ENCODE measurements around the gene OSBPL2. TPM values are rescaled to one million over a fixed set of nuclear protein-coding genes. Genes with fewer than 3 reads are reported as not detected.

The OSBPL2 gene
- total and polyA plus RNA-seq, 4 donors, result 9.9 to 19.7 (median 12.3) TPM

DNA sequence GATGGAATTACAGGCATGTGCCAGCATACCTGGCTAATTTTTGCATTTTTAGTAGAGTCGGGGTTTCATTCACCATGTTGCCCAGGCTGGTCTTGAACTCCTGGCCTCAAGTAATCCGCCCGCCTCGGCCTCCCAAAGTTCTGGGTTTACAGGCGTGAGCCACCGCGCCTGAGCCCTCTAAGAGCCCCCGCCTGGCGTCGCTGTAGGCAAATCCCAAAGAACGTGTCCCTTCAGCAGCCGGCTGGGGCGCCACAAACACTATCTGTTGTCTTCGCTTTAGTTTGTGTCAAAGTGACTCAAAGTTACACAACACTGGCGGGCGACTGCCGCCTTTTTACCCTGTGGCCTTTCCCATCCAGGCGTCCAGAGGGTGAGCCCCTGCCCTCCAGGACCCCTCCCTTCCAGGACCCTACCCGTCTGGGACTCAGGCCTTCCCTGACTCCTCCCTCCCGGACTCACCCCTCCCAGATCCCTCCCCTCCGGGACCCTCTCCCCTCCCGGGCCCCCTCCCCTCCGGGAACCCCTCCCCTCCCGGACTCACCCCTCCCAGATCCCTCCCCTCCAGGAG is 63.5 kb downstream of the OSBPL2 start (continued):
- TF ChIP-seq CTCF (IDR thresholded peaks at IDR 0.05; ENCODE audit: low read depth, low read length, missing input control), result peak; percentile 92
- peak; percentile 59 for TF ChIP-seq NR2F2 (IDR thresholded peaks at IDR 0.05)
- TF ChIP-seq RAD21 (IDR thresholded peaks at IDR 0.05), result peak; percentile 87 to 90
- TF ChIP-seq JUND (IDR thresholded peaks at IDR 0.05), result peak in 1 of 2 donors; percentile 30

GRCh38 chr20:62302341-62303061 is 64.2 kb downstream of the OSBPL2 start, which contains the start of gene ADRM1:
Gene ADRM1 (plus strand): TSS chr20:62302997. CDS start chr20:62303569, 572 bp downstream.
- DNase-seq (ENCODE audit: low spot score), result peak; percentile 97
- H3K36me3 ChIP-seq (ENCODE audit: control insufficient read depth in 4 of 4, insufficient read depth in 3 of 4, low read depth in 1 of 4, low read length in 3 of 4), result peaks cover 8 to 21% (median 17%) of the 10 kb centered on the region in 4 donors
- TF ChIP-seq YY1 (IDR thresholded peaks at IDR 0.05) (peak; percentile 19), SP1 (IDR thresholded peaks at IDR 0.05) (peak; percentile 82), HNF4A (conservative IDR thresholded peaks at IDR 0.05) (peak in 1 of 2 donors; percentile 9), RAD21 (IDR thresholded peaks at IDR 0.05) (peak; percentile 68 to 77), GABPA (IDR thresholded peaks at IDR 0.05 in 1 of 2, conservative IDR thresholded peaks at IDR 0.05 in 1 of 2) (peak; percentile 83 to 95), CTCF (IDR thresholded peaks at IDR 0.05; ENCODE audit: low read depth, low read length, missing input control) (peak; percentile 86), REST (IDR thresholded peaks at IDR 0.05) (no peak), EGR1 (IDR thresholded peaks at IDR 0.05; ENCODE audit: low read depth in 2 of 2) (peak; percentile 98 to 100)
- TF ChIP-seq, protein P1, sequence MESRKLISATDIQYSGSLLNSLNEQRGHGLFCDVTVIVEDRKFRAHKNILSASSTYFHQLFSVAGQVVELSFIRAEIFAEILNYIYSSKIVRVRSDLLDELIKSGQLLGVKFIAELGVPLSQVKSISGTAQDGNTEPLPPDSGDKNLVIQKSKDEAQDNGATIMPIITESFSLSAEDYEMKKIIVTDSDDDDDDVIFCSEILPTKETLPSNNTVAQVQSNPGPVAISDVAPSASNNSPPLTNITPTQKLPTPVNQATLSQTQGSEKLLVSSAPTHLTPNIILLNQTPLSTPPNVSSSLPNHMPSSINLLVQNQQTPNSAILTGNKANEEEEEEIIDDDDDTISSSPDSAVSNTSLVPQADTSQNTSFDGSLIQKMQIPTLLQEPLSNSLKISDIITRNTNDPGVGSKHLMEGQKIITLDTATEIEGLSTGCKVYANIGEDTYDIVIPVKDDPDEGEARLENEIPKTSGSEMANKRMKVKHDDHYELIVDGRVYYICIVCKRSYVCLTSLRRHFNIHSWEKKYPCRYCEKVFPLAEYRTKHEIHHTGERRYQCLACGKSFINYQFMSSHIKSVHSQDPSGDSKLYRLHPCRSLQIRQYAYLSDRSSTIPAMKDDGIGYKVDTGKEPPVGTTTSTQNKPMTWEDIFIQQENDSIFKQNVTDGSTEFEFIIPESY (IDR thresholded peaks at IDR 0.05), result no peak
- under 1% methylated on average over 81 of the region's 81 CpGs for WGBS
- H3K4me1 ChIP-seq (ENCODE audit: control insufficient read depth in 4 of 4, insufficient read depth in 4 of 4, low read length in 3 of 4), result peaks cover 18 to 52% (median 45%) of the 10 kb centered on the region in 4 donors
- H3K4me3 ChIP-seq (ENCODE audit: low read depth in 1 of 3, low read length in 3 of 3), result peak within 1 kb of the TSS; percentile 79 to 93 (median 85)
- H3K9me3 ChIP-seq (ENCODE audit: control insufficient read depth in 4 of 4, low read length in 3 of 4), result no peaks in the 10 kb centered on the region
- peak within 1 kb of the TSS; percentile 75 to 95 for H3K9ac ChIP-seq (ENCODE audit: low read depth in 1 of 2, low read length in 2 of 2)
- H3K27ac ChIP-seq (ENCODE audit: low read depth in 1 of 2, low read length in 2 of 2), result peak within 1 kb of the TSS; percentile 100
- no peaks in the 10 kb centered on the region for H3K27me3 ChIP-seq (ENCODE audit: control insufficient read depth in 4 of 4, insufficient read depth in 4 of 4, low read length in 3 of 4)

Data from liver (tissue), 9 donors.